Stomach smooth muscle (tissue), 2 donors: ENCODE results near the gene KIR2DL1.
"Not testable (repeated sequence)": the region's sequence is repeated elsewhere in the genome, so short reads cannot be mapped to it uniquely, and the experiment has no call there.

Experiments
- H3K27ac ChIP-seq: one replicate; pipeline ENCODE4 v1.7.0; 2013; ENCODE audit warnings: mild to moderate bottlenecking, low read length, inconsistent platforms
- H3K27me3 ChIP-seq, 2 donors: one replicate each; pipeline ENCODE4 v1.7.0; 2013; ENCODE audit warnings: low read length in 2 of 2; ENCODE audit not compliant: insufficient read depth in 2 of 2, control insufficient read depth in 1 of 2
- H3K36me3 ChIP-seq, 2 donors: one replicate each; pipeline ENCODE4 v1.7.0; 2013; ENCODE audit warnings: low read length in 2 of 2; ENCODE audit not compliant: control insufficient read depth in 2 of 2, insufficient read depth in 2 of 2
- H3K4me1 ChIP-seq: one replicate; pipeline ENCODE4 v1.7.0; 2013; ENCODE audit warnings: low read length; ENCODE audit not compliant: control insufficient read depth, insufficient read depth
- H3K4me3 ChIP-seq, 2 donors: one replicate each; pipeline ENCODE4 v1.7.0; 2013; ENCODE audit warnings: low read length in 2 of 2
- H3K9ac ChIP-seq, 2 donors: one replicate each; pipeline ENCODE4 v1.7.0; 2013; ENCODE audit warnings: low read length in 2 of 2, mild to moderate bottlenecking in 1 of 2
- H3K9me3 ChIP-seq, 2 donors: one replicate each; pipeline ENCODE4 v1.7.0; 2013; ENCODE audit warnings: low read length in 2 of 2; ENCODE audit not compliant: control insufficient read depth in 2 of 2
- donor health status: healthy.
- donor health status: Pancreatic carcinoma.

The KIR2DL1 gene

DNA sequence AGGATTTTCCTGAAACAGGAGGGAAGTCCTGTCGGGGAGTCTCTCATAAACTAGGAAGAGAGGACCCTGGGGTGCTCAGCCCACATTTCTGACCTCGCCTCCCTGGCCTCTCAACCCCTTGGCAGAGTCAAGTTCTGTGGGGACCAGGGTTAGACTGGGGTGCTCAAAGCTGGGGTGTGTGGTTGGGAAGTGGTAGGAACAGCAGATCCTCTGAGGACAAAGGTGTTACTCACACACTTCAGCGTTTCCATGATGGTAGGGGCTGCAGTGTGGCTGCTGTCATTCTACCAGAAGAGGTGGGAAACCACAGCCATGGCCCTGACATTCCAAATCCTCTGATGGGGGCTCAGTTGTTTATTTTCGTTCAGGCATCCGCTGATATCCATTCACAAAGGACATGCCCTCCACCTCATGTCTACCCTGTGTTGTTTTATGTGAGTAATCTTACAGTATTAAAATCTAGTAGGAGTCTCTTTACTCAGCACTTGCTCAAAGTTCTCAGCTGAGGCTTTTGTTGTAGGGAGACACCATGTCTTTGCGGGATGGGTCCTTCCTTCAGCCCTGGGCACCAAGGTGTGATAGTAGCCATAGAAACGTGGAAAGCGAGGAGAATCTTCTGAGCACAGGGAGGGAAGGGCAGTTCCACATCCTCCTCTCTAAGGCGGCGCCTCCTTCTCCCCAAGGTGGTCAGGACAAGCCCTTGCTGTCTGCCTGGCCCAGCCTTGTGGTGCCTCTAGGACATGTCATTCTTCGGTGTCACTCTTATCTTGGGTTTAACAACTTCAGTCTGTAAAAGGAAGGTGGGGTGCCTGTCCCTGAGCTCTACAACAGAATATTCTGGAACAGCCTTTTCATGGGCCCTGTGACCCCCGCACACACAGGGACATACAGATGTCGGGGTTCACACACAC, 29.8 kb upstream of the KIR2DL1 start:
- no peaks in the 10 kb centered on the region for H3K27me3 ChIP-seq
- no peaks in the 10 kb centered on the region for H3K36me3 ChIP-seq
- no peak overlapping the region for H3K4me3 ChIP-seq
- H3K4me1 ChIP-seq: no peaks in the 10 kb centered on the region
- no peak overlapping the region for H3K27ac ChIP-seq
- no peaks in the 10 kb centered on the region for H3K9me3 ChIP-seq
- no peak overlapping the region for H3K9ac ChIP-seq

DNA sequence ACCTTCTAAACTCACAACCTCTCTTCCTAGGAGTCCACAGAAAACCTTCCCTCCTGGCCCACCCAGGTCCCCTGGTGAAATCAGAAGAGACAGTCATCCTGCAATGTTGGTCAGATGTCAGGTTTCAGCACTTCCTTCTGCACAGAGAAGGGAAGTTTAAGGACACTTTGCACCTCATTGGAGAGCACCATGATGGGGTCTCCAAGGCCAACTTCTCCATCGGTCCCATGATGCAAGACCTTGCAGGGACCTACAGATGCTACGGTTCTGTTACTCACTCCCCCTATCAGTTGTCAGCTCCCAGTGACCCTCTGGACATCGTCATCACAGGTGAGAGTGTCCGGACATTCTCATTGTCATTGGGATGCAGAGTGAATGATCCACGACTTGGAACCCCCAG, 27.6 kb upstream of the KIR2DL1 start:
- not testable (repeated sequence) for H3K27ac ChIP-seq, H3K9me3 ChIP-seq, H3K36me3 ChIP-seq, H3K9ac ChIP-seq, H3K4me1 ChIP-seq, H3K27me3 ChIP-seq, H3K4me3 ChIP-seq

DNA sequence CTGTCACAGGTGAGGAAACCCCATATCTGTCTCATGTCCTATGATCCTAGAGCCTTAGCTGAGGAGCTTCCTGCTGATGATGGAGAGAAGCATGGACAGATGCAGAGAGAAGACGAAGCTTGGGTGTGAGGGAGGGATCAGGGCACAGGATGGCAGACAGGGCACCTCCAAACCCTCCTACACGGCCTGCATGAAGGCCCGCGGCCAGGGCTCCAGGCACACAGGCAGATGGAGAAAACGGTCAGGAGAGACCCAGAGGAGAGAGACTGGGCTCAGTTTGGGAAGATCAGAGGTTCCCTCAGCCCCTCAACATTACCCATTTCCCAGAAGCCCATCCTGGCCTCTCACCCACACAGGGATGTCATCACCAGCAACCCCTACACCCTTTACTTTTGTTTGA, 25.5 kb upstream of the KIR2DL1 start:
- H3K9ac ChIP-seq, H3K27me3 ChIP-seq, H3K27ac ChIP-seq, H3K9me3 ChIP-seq, H3K4me3 ChIP-seq, H3K36me3 ChIP-seq, H3K4me1 ChIP-seq: not testable (repeated sequence)

- not testable (repeated sequence) for H3K27ac ChIP-seq, H3K27me3 ChIP-seq, H3K4me1 ChIP-seq, H3K9ac ChIP-seq, H3K36me3 ChIP-seq, H3K4me3 ChIP-seq, H3K9me3 ChIP-seq
Observed at GRCh38 chr19:54747614-54748322, 21.8 kb upstream of the KIR2DL1 start.

GRCh38 chr19:54750276-54750675, 19.3 kb upstream of the KIR2DL1 start:
- not testable (repeated sequence) for H3K9ac ChIP-seq, H3K4me1 ChIP-seq, H3K4me3 ChIP-seq, H3K27me3 ChIP-seq, H3K27ac ChIP-seq, H3K9me3 ChIP-seq, H3K36me3 ChIP-seq

DNA sequence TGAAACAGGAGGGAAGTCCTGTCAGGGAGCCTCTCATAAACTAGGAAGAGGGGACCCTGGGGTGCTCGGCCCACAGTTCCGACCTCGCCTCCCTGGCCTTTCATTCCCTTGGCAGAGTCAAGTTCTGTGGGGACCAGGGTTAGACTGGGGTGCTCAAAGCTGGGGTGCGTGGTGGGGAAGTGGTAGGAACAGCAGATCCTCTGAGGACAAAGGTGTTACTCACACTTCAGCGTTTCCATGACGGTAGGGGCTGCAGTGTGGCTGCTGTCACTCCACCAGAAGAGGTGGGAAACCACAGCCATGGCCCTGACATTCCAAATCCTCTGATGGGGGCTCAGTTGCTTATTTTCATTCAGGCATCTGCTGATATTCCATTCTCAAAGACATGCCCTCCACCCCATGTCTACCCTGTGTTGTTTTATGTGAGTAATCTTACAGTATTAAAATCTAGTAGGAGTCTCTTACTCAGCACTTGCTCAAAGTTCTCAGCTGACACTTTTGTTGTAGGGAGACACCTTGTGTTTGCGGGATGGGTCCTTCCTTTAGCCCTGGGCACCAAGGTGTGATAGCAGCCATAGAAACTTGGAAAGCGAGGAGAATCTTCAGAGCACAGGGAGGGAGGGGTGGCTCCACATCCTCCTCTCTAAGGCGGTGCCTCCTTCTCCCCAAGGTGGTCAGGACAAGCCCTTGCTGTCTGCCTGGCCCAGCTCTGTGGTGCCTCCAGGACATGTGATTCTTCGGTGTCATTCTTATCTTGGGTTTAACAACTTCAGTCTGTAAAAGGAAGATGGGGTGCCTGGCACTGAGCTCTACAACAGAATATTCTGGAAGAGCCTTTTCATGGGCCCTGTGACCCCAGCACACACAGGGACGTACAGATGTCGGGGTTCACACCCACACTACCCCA, 13.1 kb upstream of the KIR2DL1 start:
- H3K9me3 ChIP-seq, H3K4me3 ChIP-seq, H3K9ac ChIP-seq, H3K36me3 ChIP-seq, H3K27ac ChIP-seq, H3K4me1 ChIP-seq, H3K27me3 ChIP-seq: not testable (repeated sequence)

- H3K36me3 ChIP-seq, H3K4me3 ChIP-seq, H3K27ac ChIP-seq, H3K9ac ChIP-seq, H3K4me1 ChIP-seq, H3K27me3 ChIP-seq, H3K9me3 ChIP-seq: not testable (repeated sequence)
Observed at GRCh38 chr19:54758577-54758976, 11.0 kb upstream of the KIR2DL1 start.

DNA sequence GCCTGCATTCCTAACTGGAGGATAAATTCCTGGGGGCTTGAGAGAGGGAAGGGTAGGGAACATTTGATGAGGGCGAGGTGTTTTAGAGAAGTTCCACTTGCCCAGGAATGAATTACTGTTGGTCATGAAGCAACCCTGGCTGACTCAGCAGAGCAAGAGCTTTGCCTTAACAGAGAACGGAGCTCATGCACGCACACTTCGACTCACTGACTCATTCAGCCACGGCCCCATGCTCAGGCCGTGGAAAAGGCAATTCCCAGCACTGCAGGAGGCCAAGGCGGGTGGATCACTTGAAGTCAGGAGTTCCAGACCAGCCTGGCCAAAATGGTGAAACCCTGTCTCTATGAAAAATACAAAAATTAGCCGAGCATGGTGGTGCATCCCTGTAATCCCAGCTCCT, 5.4 kb upstream of the KIR2DL1 start:
- H3K27ac ChIP-seq, H3K9ac ChIP-seq, H3K4me1 ChIP-seq, H3K36me3 ChIP-seq, H3K9me3 ChIP-seq, H3K4me3 ChIP-seq, H3K27me3 ChIP-seq: not testable (repeated sequence)

DNA sequence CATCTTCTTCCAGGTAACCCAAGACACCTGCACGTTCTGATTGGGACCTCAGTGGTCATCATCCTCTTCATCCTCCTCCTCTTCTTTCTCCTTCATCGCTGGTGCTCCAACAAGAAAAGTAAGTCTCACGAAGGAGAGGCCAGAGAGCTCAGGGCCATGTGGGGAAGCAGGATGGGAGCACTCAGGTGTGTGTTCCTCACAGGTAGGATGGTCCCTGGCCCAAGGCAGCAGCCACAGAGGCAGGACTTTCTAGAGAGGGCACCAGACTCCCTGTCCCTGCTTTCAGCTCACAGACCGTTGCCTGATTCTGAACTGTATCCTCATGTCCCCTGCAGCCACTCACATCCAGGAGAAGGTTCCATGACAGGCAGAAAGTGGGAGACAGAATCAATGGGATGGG, 3.1 kb upstream of the KIR2DL1 start:
- not testable (repeated sequence) for H3K36me3 ChIP-seq, H3K9me3 ChIP-seq, H3K9ac ChIP-seq, H3K27ac ChIP-seq, H3K4me1 ChIP-seq, H3K4me3 ChIP-seq, H3K27me3 ChIP-seq

DNA sequence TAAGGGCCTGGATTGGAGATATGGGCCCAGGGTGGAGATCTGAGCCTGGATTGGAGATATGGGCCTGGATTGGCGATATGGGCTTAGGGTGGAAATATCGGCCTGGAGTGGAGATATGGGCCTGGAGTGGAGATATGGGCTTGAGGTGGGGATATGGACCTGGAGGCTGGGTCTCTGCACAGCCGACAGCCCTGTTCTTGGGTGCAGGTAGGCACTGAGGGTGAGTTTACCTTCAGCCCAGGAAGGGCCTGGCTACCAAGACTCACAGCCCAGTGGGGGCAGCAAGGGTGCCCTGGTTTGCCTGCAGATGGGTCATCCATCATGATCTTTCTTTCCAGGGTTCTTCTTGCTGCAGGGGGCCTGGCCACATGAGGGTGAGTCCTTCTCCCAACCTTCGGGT, 918 bp downstream of the KIR2DL1 start:
- H3K4me1 ChIP-seq, H3K27me3 ChIP-seq, H3K4me3 ChIP-seq, H3K27ac ChIP-seq, H3K9ac ChIP-seq, H3K36me3 ChIP-seq, H3K9me3 ChIP-seq: not testable (repeated sequence)
